SIG-M5 treated with dmso at 0.1 percent for 504 hours (cell line): ENCODE data around the gene EIF2S1.
A peak's percentile ranks its signal among the peaks of the same experiment; 100 is the strongest.
"Not testable (repeated sequence)": the region's sequence is repeated elsewhere in the genome, so short reads cannot be mapped to it uniquely, and the experiment has no call there.

Experiments
- DNase-seq: peaks from one replicate; lab custom pipeline; 2025; ENCODE audit not compliant: unreplicated experiment; lab: John Stamatoyannopoulos, UW

Gene EIF2S1

GRCh38 chr14:67359775-67360469, at the start of gene EIF2S1, which contains the start of gene ATP6V1D:
Gene EIF2S1 (plus strand): TSS chr14:67360328. CDS start chr14:67364768, 4,440 bp downstream.
Gene ATP6V1D (minus strand): TSS chr14:67359804. CDS start chr14:67359698, 106 bp downstream.
- peak; percentile 96 for DNase-seq

GRCh38 chr14:67311868-67312267, 48.3 kb upstream of the EIF2S1 start:
- DNase-seq, result peak; percentile 51

GRCh38 chr14:67313153-67313552, 47.0 kb upstream of the EIF2S1 start:
- DNase-seq, result no peak

DNA sequence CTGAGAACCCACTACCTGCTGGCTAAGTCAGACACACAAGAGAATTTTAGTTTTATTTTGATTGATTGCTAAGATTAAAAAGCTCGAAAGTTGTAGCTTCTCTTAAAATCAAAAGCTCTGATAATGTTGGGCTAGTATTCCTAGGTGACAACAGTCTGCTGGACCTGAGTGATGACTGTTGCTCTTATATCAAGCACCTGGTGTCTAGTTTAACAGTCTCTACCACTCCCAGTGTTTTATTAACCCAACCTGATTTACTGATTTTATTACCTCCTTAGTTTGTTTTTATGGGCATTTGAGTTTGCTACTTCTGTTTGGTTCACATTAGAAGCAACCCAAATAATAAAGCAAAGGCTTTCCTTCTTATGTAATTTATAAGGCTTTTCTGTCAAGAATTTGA, 42.3 kb upstream of the EIF2S1 start:
- no peak for DNase-seq

DNA sequence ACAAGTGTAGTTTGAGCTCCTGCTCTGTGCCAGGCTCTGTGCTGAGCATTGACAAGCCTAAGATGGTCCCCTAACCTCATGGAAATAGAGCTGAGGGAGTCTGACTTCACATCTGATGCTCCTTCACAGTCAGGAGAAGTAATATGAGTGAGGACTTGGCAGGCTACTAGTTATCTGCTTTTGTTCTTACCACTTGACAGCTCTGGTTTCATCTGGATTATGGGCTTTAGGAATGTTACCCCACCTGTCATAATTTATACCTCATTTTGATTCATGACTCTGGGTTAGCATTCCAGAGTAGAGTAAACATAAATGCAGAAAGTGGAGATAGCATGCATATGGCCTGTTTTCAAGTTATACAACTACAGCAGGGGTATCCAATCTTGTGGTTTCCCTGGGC, 41.0 kb upstream of the EIF2S1 start:
- no peak for DNase-seq

DNA sequence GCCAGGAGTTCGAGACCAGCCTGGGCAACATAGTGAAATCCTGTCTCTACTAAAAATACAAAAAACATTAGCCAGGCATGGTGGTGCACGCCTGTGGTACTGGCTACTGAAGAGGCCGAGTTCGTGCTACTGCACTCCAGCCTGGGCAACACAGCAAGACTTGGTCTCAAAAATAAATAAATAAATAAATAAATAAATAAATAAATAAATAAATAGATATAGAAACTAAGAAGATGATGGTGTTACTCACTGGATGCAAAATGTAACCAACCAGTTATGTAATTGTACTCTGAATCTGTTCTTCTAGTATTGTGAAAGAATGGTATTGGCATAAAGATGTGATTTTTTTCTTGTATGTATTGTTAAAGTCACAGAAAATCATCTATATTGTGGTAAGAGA, 30.5 kb upstream of the EIF2S1 start:
- not testable (repeated sequence) for DNase-seq

- no peak for DNase-seq
Observed at GRCh38 chr14:67331368-67332125, 28.6 kb upstream of the EIF2S1 start.

GRCh38 chr14:67332468-67332867, 27.7 kb upstream of the EIF2S1 start:
- no peak for DNase-seq

GRCh38 chr14:67335781-67336180, 24.3 kb upstream of the EIF2S1 start:
- DNase-seq, result no peak

DNA sequence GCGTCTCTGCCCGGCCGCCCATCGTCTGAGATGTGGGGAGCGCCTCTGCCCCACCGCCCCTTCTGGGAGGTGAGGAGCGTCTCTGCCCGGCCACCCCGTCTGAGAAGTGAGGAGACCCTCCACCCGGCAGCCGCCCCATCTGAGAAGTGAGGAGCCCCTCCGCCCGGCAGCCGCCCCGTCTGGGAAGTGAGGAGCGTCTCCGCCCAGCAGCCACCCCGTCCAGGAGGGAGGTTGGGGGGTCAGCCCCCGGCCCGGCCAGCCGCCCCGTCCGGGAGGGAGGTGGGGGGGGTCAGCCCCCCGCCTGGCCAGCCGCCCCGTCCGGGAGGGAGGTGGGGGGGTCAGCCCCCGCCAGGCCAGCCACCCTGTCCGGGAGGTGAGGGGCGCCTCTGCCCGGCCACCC, 18.9 kb upstream of the EIF2S1 start:
- DNase-seq, result not testable (repeated sequence)

DNA sequence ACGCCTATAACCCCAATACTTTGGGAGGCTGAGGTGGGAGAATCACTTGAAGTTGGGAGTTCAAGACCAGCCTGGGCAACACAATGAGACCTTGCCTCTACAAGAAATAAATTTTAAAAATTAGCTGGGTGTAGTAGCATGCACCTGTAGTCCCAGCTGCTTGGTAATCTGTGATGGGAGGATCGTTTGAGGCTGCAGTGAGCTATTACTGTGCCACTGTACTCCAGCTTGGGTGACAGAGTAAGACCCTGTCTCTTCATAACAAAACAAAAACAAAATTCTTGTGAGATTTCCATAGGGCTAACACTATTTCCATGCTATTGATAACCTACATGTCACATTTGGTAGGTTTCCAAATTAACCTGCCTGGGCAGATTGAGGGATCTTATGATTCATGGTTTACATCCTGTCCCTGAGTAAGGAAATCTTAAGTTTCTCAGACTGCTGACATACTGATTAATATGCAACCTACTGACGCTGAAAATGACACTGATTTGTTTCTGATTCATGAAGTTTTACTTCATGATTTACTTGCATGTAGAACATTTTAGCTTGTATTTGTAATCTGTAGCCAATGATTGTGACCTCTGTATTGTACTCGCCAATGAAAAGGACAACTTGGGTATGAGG, 16.4 kb upstream of the EIF2S1 start:
- no peak for DNase-seq

DNA sequence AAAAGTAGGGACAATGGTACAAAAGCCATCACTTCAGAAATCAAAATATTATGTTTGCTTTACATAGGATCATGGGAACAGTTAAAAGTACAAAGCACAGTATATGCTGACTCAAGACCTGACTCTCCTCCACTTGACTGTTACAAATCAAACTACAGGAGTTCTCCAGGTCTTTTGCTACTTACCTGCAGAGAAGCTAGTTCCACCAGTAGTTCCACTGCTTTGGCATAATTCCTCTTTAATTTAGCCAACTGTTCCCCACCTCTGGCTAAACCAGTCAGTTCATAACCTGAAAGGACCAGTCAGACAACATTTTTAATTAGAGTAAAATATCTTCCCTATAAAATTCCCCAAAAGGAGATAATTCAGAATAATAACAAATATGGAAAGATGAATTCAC, 14.5 kb upstream of the EIF2S1 start:
- DNase-seq, result peak; percentile 18

DNA sequence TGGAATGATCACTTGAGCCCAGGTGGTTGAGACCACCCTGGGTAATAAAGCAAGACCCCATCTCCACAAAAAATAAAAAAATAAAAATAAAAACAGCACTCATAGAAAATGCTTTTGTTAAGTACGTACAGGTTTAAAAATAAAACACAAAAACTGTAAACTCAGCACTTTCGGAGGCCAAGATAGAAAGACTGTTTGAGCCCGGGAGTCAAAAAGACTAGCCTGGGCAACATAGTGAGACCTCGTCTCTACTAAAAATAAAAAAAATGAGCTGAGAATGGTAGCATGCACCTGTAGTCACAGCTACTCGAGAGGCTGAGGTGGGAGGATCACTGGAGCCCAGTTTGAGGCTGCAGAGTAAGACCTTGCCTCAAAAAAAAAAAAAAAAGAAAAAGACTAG, 8.1 kb upstream of the EIF2S1 start:
- no peak for DNase-seq

GRCh38 chr14:67357186-67357968, 2.8 kb upstream of the EIF2S1 start:
- DNase-seq, result no peak

DNA sequence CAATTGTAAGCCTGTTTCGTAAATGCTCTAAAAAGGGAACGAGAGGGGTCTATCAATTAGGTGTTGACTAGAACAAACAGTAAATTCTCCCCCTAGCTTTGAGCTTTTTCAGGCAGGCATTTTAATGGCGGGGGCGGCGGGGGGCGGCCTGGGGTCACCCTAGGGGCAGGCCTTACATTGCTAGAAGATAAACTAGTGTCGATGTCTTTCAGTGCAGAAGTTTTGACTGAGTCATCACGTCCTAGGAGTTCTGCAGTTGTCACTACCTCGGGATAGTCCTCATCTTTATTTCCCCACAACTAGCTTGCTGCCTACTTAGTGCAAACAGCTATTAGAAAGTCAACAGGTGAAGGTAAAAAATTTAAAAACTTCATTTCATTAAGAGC, 2.2 kb upstream of the EIF2S1 start:
- no peak for DNase-seq

DNA sequence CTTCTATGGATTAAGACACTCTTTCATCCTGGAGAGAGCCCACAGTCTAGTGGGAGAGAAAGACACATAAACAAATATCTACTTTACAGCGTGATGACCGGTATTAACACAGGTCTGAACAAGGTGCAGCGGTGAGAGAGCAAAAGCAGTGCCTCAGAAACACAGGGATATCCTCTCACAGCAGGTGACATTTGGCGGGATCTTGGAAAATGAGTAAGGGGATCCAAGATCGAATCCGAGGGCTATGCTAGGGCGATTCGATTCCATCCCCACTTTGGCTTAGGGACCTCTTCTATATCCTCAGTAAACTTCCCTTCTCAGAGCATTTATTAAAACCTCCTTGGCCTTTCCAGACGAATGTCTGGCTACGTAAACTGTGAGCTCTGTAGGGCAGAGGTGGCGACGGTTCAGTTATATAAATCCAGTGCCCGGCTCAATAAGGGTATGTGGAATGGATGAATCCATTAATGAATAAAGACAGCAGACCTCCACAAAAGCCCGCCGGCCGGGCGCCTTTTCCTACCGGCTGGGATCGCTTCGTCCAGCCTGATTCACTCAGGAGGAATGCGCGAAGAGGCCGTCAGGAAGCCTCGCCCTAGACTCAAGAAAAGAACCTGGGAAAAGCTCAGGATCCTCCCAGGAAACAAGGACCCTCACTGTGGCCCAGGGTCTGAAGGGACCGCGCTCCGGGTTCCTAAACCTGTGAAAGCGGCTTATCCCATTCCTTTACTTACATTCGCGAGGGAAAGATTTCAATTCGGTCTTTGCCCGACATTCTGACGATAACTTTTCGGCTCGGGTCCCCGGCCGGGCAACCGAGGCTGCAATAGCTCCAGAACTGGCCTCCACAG, 979 bp upstream of the EIF2S1 start:
- DNase-seq, result no peak

DNA sequence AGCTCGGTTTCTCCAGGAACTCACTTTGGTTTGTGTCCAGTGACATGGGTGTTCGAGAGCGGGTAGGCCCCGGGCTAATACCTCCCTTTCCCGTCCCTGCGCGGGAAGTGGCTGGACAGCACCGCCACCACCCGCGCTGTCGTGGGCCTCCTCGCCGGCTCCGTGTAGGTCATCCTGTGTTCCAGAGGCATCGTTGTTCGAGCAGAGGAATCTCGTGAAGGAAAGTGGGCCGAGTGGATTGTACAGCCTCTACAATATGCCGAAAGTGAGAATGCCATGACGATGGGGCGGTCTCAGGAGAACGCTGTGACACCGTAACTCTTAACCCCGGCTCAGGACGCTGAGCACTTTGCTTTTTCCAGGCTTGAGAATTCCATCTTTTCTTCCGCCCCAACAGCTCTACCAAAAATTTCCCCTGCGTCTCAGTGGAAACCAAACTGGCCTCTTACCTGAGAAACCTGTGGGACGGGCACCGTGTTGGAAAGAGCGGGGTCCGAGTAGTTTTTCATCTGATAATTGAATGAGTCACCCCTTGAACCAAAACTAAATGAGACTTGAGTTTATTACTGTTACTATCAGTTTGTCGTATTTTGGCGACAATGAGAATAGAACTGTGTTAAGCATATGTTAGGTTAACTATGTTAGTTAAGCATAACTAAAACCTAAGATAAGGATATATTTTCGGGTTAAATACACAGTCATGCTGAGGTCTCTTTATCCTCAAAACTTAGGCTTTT, 510 bp downstream of the EIF2S1 start:
- DNase-seq, result no peak

- DNase-seq, result no peak
Observed at GRCh38 chr14:67365476-67365875, 5.3 kb downstream of the EIF2S1 start.

GRCh38 chr14:67370830-67371229, 10.7 kb downstream of the EIF2S1 start:
- DNase-seq, result no peak
